ENCODE data around the gene MED31.
"Not testable (repeated sequence)": the region's sequence is repeated elsewhere in the genome, so short reads cannot be mapped to it uniquely, and the experiment has no call there.

The MED31 gene

DNA sequence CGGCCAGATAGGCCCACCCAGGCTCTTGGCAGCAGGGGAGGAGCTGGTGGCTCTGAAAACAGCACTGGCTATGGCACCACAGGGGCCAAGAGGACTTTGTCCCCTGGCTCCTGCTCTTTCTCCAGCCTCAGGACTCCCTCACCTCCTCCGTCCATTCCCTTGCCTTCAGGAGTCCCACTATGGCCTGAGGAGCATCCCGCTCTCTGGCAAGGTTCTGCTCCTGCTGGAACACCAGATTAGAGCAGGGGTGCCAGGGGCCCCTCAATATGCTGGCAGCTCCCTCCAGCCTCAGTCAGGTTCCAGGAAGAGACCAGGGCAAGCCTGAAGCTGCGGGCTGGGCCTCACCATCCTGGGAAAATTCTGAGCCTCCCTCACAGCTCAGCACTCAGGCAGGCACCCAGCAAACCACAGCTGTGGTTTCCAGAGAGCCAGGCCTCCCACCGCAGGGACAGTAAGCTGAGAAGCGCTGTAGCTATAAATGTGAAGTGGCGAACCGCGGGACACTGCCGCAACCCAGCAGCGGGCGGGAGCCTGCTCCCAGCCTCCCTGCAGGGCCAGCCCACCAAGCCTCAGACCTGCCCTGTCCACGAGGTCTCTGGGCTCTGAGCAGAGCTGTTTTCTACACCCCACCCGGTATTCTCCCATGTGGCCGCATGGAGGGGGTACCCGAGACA is 25.9 kb upstream of the MED31 start:
- DNase-seq (ENCODE audit: low read depth in 2 of 2): no peak

- DNase-seq (ENCODE audit: low read depth in 2 of 2): no peak
Measured at GRCh38 chr17:6676802-6677157, 25.4 kb upstream of the MED31 start.

DNA sequence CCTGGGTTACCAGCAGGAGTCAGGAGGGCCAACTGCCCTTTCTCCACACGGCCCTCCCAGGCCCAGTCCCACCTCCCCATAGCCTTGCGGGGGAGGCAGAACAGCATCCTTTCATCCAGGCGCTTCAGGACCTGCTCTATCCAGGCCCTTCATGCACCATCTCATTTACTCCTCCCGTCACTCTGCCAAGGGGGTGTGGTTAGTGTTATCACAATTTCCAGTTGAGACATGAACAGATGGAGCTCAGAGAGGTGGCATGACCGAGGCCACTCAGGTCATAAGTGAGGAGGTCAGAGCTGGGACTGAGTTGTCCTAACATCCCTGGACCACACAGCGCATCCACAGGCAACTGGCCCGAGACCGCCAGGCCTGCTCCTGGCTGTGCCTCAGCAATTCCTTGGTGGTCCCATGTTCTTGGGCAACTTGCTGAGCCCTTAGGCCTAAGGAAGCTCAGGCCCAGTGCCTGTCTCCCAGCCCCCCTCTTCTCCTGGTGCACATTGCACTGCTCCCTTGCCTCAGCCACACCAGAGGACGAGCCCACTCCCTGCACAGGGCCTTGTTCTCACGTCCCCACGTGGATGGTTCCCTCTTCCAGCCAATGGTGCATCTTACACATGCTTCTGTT is 23.9 kb upstream of the MED31 start:
- DNase-seq (ENCODE audit: low read depth in 2 of 2): no peak

DNA sequence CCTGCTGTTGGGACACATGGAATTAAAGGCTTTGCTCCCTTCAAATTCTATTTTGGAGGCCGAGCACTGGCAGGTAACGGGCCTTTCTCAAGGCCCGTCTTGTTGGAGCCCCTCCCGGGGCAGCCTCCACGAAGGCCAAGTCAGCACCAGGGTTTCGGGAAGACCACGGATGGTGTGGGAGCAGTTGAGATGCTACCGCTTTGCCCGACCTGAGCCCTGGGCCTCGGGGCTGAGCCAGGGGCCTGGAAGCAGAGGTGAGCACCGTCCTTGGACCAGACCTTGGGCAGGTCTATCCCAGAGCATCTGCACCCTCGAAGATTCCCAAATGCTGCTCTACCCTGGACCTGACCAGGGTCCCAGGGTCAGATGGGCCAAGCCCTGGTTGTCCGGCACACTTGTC is 23.2 kb upstream of the MED31 start:
- no peak for DNase-seq (ENCODE audit: low read depth in 2 of 2)

GRCh38 chr17:6671431-6671830 is 20.0 kb upstream of the MED31 start:
- DNase-seq (ENCODE audit: low read depth in 2 of 2): no peak

- no peak for DNase-seq (ENCODE audit: low read depth in 2 of 2)
Measured at GRCh38 chr17:6670999-6671398, 19.6 kb upstream of the MED31 start.

DNA sequence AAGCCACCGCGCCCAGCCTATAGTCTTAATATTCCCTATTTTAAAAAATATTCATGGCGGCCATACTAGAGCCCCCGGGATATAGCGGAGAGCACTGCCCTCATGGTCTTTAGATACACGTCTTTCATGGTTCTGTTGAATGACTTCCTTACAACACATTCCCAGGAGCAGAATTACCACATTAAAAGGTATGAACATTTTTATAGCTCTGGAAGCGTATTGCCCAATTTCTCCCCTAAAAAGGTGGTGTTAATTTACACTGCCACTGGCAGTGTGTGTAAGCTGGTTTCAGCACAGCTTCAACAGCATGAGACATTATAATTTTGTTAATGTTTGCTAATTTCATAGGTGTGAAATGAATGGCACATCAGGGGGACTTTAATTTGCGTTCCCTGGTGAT is 19.2 kb upstream of the MED31 start:
- no peak for DNase-seq (ENCODE audit: low read depth in 2 of 2)

GRCh38 chr17:6669479-6670212 is 18.2 kb upstream of the MED31 start:
- no peak for DNase-seq (ENCODE audit: low read depth in 2 of 2)

DNA sequence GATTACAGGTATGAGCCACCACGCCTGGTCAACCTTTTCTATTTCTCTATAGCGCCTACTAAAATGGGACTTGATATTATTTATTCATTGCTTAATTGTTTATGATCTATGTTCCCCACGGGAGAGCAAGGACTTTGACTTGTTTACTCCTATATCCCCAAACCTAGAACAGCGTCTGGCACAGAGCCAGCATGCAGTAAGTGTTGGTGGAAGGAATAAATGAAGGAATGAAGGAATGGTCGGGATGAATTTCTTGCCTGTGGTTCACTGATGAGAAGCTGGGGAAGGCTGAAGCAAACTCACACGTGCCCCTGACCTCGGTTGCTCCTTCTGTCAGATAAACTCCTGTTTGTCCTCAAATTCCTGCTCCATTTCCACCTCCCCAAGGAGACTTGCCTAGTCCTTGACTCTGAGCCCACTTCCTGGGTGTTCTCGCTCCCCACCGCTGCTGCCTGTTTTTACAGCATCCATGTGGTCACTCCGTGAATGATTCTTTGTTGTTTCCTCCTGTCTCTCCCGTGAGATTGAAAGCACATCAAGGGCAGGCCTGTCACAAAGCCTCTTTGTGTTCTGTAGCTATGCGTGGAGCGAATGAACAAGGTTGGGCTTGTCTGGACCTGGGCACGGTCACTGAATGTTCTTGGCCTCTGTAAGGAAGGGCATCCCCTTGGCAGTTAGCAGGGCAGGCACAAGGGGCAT is 17.5 kb upstream of the MED31 start:
- no peak for DNase-seq (ENCODE audit: low read depth in 2 of 2)

DNA sequence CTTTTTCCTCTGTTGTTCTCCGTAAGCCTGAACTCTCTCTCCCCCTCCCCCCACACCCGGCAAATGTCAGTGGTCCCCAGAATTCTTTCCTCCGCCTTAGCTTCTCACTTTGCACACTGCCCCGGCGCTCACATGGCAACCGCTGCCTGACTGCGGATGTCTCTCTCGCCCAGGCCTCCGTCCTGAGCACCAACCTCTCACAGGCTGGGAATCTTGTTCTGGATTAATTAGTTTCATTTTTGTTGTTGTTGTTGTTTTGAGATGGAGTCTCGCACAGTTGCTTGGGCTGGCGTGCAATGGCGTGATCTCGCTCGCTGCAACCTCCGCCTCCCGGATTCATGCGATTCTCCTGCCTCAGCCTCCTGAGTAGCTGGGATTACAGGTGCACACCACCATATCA is 16.8 kb upstream of the MED31 start:
- no peak for DNase-seq (ENCODE audit: low read depth in 2 of 2)

DNA sequence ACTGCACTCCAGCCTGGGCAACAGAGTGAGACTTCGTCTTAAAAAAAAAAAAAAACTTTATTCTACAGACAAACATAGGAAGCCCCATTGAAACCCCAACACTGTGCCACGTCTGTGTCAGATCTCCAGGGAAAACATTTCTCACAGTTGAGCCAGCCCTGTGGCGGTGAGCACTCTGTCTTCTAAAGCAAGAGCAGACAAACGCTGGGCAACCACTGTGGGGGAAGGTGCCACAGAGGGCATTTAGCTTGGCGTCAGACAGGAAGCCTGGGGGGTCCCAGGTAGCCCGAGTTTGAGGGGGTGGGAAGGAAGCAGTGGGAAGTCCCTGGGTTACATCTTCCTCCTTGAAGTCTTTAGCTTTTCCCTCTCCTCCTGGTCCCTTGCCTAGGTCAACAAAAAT is 16.1 kb upstream of the MED31 start:
- DNase-seq (ENCODE audit: low read depth in 2 of 2): no peak

- no peak for DNase-seq (ENCODE audit: low read depth in 2 of 2)
Measured at GRCh38 chr17:6666557-6666956, 15.2 kb upstream of the MED31 start.

DNA sequence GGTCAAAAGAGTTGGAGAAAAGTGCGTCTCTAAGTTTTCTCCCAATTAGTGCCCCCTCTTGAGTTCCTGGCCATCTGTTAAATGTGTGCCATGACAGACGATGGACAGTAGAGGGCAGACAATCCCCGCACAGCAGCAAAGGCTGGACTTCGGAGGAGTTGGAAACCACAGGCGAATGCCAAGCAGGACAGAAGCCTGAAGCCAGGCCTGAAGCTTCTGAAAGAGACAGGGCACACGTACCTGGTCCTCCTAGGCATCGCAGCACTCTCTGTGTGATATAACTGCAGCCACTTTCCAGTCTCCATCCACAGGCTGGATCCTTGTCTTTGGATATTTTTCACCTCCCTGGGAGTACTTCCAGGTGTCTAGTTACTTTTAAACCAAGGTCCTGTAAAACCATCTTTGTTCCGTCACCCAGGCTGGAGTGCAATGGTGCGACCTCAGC is 14.7 kb upstream of the MED31 start:
- DNase-seq (ENCODE audit: low read depth in 2 of 2): no peak

- not testable (repeated sequence) for DNase-seq (ENCODE audit: low read depth in 2 of 2)
Measured at GRCh38 chr17:6663200-6663599, 11.8 kb upstream of the MED31 start.

- DNase-seq (ENCODE audit: low read depth in 2 of 2): no peak
Measured at GRCh38 chr17:6661464-6661848, 10.1 kb upstream of the MED31 start.

DNA sequence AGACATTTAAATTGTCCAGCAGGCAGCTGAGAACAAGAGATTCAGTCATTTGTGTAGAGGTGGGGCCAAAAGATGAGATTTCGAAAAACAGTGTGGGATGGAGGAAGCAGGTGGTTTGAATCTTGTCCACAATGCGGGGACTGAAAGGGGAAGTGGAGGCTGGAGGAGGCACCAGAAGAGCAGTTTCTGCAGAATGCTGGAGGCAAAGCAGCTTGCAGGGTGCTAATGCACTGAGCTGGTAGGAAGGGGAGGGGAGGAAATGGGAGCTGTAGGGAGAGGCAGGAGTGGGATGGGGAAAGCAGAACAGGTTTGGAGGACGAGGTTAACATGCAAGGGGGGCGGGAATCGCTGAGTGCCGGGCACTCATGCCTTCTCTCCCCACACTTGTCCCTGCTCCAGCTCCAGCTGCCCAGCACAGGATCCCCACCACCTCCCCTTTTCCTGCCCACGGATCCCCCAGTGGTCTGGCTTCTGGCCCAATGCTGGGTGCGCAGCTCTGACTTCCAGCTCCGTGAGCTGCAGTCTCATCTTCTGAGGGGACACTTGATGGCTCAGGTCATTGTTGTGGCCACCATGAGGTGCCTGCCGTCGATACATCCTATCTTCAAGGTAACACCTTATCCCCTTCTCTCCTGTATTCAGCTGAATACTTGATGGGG is 9.5 kb upstream of the MED31 start:
- no peak for DNase-seq (ENCODE audit: low read depth in 2 of 2)

DNA sequence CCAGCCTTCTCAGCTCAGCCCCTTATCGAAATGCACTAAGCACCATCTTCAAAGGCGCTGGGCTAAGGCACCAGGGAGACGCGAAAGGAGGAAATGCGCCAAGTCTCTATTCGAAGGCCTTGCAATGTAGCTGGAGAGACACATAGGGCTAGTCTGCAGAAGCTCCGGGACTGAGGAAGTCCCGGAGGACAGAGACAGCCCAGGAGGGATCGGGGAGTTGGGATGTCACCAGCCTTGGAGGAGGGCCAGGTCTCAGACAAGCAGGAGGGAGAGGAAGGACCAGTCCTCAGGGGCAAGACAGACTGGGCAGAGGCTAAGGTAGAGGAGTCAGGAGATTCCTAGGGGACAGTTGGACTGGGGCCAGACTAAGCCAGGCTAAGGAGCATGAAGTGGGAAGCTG is 8.7 kb upstream of the MED31 start:
- no peak for DNase-seq (ENCODE audit: low read depth in 2 of 2)

- DNase-seq (ENCODE audit: low read depth in 2 of 2): not testable (repeated sequence)
Measured at GRCh38 chr17:6658411-6658810, 7.0 kb upstream of the MED31 start.

GRCh38 chr17:6657633-6658287 is 6.4 kb upstream of the MED31 start:
- no peak for DNase-seq (ENCODE audit: low read depth in 2 of 2)

GRCh38 chr17:6656797-6657632 is 5.6 kb upstream of the MED31 start:
- DNase-seq (ENCODE audit: low read depth in 2 of 2): not testable (repeated sequence)

Measured in stimulated activated CD8-positive, alpha-beta memory T cell treated with anti-CD3 and anti-CD28 coated beads, Interleukin-15, amount 100 ng/mL, for 4 hours (primary cell).